DMS79 treated with DMSO at 0.1 percent for 48 hours (cell line): Measurements from ENCODE around the gene CTAGE6.
"Not testable (repeated sequence)": the region's sequence is repeated elsewhere in the genome, so short reads cannot be mapped to it uniquely, and the experiment has no call there.

ENCODE experiments used
- DNase-seq: peaks from one replicate; lab custom pipeline; 2025; lab: John Stamatoyannopoulos, UW

CTAGE6 gene

GRCh38 chr7:143757596-143757995 is at the start of gene CTAGE6:
Gene CTAGE6, minus strand, starts transcription at chr7:143757696. Its CDS starts 38 bp downstream, at chr7:143757658.
- DNase-seq: not testable (repeated sequence)

GRCh38 chr7:143806664-143807071 is 49.2 kb upstream of the CTAGE6 start:
- DNase-seq: not testable (repeated sequence)

- not testable (repeated sequence) for DNase-seq
Observed at GRCh38 chr7:143797896-143798290, 40.4 kb upstream of the CTAGE6 start.

- DNase-seq: not testable (repeated sequence)
Observed at GRCh38 chr7:143797119-143797895, 39.8 kb upstream of the CTAGE6 start.

GRCh38 chr7:143795653-143796052 is 38.2 kb upstream of the CTAGE6 start:
- not testable (repeated sequence) for DNase-seq

- not testable (repeated sequence) for DNase-seq
Observed at GRCh38 chr7:143792633-143793032, 35.1 kb upstream of the CTAGE6 start.

- not testable (repeated sequence) for DNase-seq
Observed at GRCh38 chr7:143785415-143786182, 28.1 kb upstream of the CTAGE6 start.

- DNase-seq: not testable (repeated sequence)
Observed at GRCh38 chr7:143779591-143779990, 22.1 kb upstream of the CTAGE6 start.

GRCh38 chr7:143772738-143773468 is 15.4 kb upstream of the CTAGE6 start:
- DNase-seq: not testable (repeated sequence)

GRCh38 chr7:143767531-143767930 is 10.0 kb upstream of the CTAGE6 start:
- not testable (repeated sequence) for DNase-seq

- not testable (repeated sequence) for DNase-seq
Observed at GRCh38 chr7:143765678-143766077, 8.2 kb upstream of the CTAGE6 start.

- not testable (repeated sequence) for DNase-seq
Observed at GRCh38 chr7:143763065-143763464, 5.6 kb upstream of the CTAGE6 start.

- DNase-seq: not testable (repeated sequence)
Observed at GRCh38 chr7:143745340-143745739, 12.2 kb downstream of the CTAGE6 start.

GRCh38 chr7:143737037-143737819 is 20.3 kb downstream of the CTAGE6 start:
- DNase-seq: peak; percentile 17

GRCh38 chr7:143735962-143736361 is 21.5 kb downstream of the CTAGE6 start:
- DNase-seq: no peak

- DNase-seq: no peak
Observed at GRCh38 chr7:143733876-143734275, 23.6 kb downstream of the CTAGE6 start.

- no peak for DNase-seq
Observed at GRCh38 chr7:143728333-143728862, 29.1 kb downstream of the CTAGE6 start.

- not testable (repeated sequence) for DNase-seq
Observed at GRCh38 chr7:143727561-143727960, 29.9 kb downstream of the CTAGE6 start.

GRCh38 chr7:143726143-143726542 is 31.4 kb downstream of the CTAGE6 start:
- DNase-seq: not testable (repeated sequence)

GRCh38 chr7:143720335-143720734 is 37.2 kb downstream of the CTAGE6 start:
- not testable (repeated sequence) for DNase-seq
